ENCODE measurements around the gene UMAD1.

GRCh38 chr7:7704867-7705266 is 64.3 kb downstream of the UMAD1 start:
- TF ChIP-seq ATF1 (CRISPR knock-in tag; IDR thresholded peaks at IDR 0.05) (no peak), GABPB1 (CRISPR knock-in tag; IDR thresholded peaks at IDR 0.05) (no peak), TAF1 (CRISPR knock-in tag; IDR thresholded peaks at IDR 0.05) (no peak), HNRNPK (IDR thresholded peaks at IDR 0.05; ENCODE audit: low read depth, low read length, poor library complexity, severe bottlenecking) (no peak)
